Endothelial cell of umbilical vein (primary cell): ENCODE results near the gene CNDP2. TPM values are rescaled to one million over a fixed set of nuclear protein-coding genes. Genes with fewer than 3 reads are reported as not detected.

ENCODE experiments used
- BruUV-seq: library from RNA; stranded (reverse); fragments of 400-500 nt; replicated peaks from 2 replicates; lab custom pipeline; 2021; lab: Mats Ljungman, UMichigan
- CTCF ChIA-PET: fragments of 300-600, 350-600 bp; sonication (Branson Sonifier 250); formaldehyde crosslinking; loops from one replicate; lab custom pipeline; 2021; ENCODE audit warnings: antibody characterized with exemption, inconsistent platforms; lab: Charles Lee
- POLR2A ChIA-PET: fragments of 300-600, 350-600 bp; sonication (Branson Sonifier 250); formaldehyde crosslinking; loops from one replicate; lab custom pipeline; 2021; ENCODE audit warnings: antibody characterized with exemption, inconsistent platforms; lab: Charles Lee
- DNase-seq: peaks from one replicate; pipeline ENCODE4 v3.0.0-alpha.2; 2011; ENCODE audit warnings: low read depth, low spot score
- FAIRE-seq: peaks from 2 replicates; lab custom pipeline; 2011; peaks lifted over from hg19 to GRCh38; lab: Jason Lieb, UNC
- H2AFZ ChIP-seq: 2 replicates; pipeline ENCODE4 v1.6.0; 2012; ENCODE audit warnings: low read depth, low read length, control low read depth, inconsistent platforms
- H3K27ac ChIP-seq: 2 replicates; pipeline ENCODE4 v1.5.1; 2011; ENCODE audit warnings: low read depth, mild to moderate bottlenecking, control low read depth, low read length, moderate library complexity; ENCODE audit not compliant: insufficient read depth
- H3K27me3 ChIP-seq, 2 experiments: 2 replicates each; pipeline versions ENCODE4 v1.6.0 to v1.6.1; 2011; ENCODE audit warnings: low read length in 2 of 2, mixed read lengths in 1 of 2; ENCODE audit not compliant: control insufficient read depth in 2 of 2, insufficient read depth in 2 of 2
- H3K36me3 ChIP-seq, 2 experiments: 2 replicates in 1 of 2; 3 replicates in 1 of 2; pipeline ENCODE4 v1.5.1; 2011; ENCODE audit warnings: low read length in 2 of 2, mild to moderate bottlenecking in 1 of 2, moderate library complexity in 1 of 2; ENCODE audit not compliant: control insufficient read depth in 2 of 2, insufficient read depth in 2 of 2; ENCODE audit errors: extremely low read depth in 1 of 2
- H3K4me1 ChIP-seq: 3 replicates; pipeline ENCODE4 v1.5.1; 2011; ENCODE audit warnings: mild to moderate bottlenecking, low read length; ENCODE audit not compliant: control insufficient read depth, insufficient read depth; ENCODE audit errors: extremely low read depth
- H3K4me2 ChIP-seq: 2 replicates; pipeline ENCODE4 v1.6.1; 2011; ENCODE audit warnings: low read length, control low read depth, mixed read lengths; ENCODE audit not compliant: insufficient read depth
- H3K4me3 ChIP-seq, 3 experiments: fragments of 200-600 bp in 1 of 3; sonication (generic), shearing (Covaris generic) in 1 of 3; replicated peaks in 1 of 3; 2 replicates each; pipeline ENCODE4 v1.5.1; 2011 to 2016; ENCODE audit warnings: control low read depth in 3 of 3, low read length in 3 of 3, mild to moderate bottlenecking in 2 of 3, inconsistent platforms in 1 of 3, low read depth in 1 of 3, moderate library complexity in 1 of 3; ENCODE audit not compliant: insufficient read depth in 1 of 3
- H3K79me2 ChIP-seq: 2 replicates; pipeline ENCODE4 v1.6.0; 2012; ENCODE audit warnings: low read length, inconsistent platforms; ENCODE audit not compliant: control insufficient read depth, insufficient read depth
- H3K9ac ChIP-seq: replicated peaks from 2 replicates; pipeline ENCODE3; 2011; ENCODE audit warnings: low read length, control low read depth; ENCODE audit not compliant: insufficient read depth; ENCODE audit errors: extremely low read depth
- H3K9me1 ChIP-seq: replicated peaks from 3 replicates; pipeline ENCODE4 v1.6.0; 2011; ENCODE audit warnings: mild to moderate bottlenecking, low read length; ENCODE audit not compliant: control insufficient read depth, insufficient read depth; ENCODE audit errors: extremely low read depth
- H3K9me3 ChIP-seq: replicated peaks from 2 replicates; pipeline ENCODE4 v1.5.1; 2012; ENCODE audit warnings: low read length, inconsistent platforms; ENCODE audit not compliant: control insufficient read depth, insufficient read depth
- H4K20me1 ChIP-seq: replicated peaks from 2 replicates; pipeline ENCODE3; 2011; ENCODE audit warnings: mild to moderate bottlenecking, low read length; ENCODE audit not compliant: control insufficient read depth, insufficient read depth; ENCODE audit errors: extremely low read depth
- CTCF ChIP-seq, 2 donors: IDR thresholded peaks; 1 replicate in 1 of 2; 2 replicates in 1 of 2; pipeline ENCODE4 v1.5.1; 2011; ENCODE audit warnings: low read length in 2 of 2, mild to moderate bottlenecking in 2 of 2, moderate library complexity in 2 of 2, control low read depth in 1 of 2, inconsistent platforms in 1 of 2, low read depth in 1 of 2; ENCODE audit not compliant: insufficient read depth in 1 of 2; ENCODE audit errors: extremely low read depth in 1 of 2
- EZH2 ChIP-seq: IDR thresholded peaks from 2 replicates; pipeline ENCODE4 v1.6.1; 2012; ENCODE audit warnings: borderline replicate concordance, low read depth, mild to moderate bottlenecking, moderate library complexity, low read length, inconsistent platforms; ENCODE audit not compliant: severe bottlenecking
- GATA2 ChIP-seq: IDR thresholded peaks from 2 replicates; pipeline ENCODE4 v1.7.0; 2011; ENCODE audit warnings: low read depth, mild to moderate bottlenecking, moderate library complexity, mixed read lengths, low read length; ENCODE audit not compliant: insufficient read length, insufficient read depth
- JUN ChIP-seq: IDR thresholded peaks from 2 replicates; pipeline ENCODE4 v1.6.1; 2011; ENCODE audit warnings: borderline replicate concordance, low read depth; ENCODE audit not compliant: insufficient read length, insufficient read depth
- MAX ChIP-seq: IDR thresholded peaks from 2 replicates; pipeline ENCODE4 v1.6.1; 2011; ENCODE audit not compliant: insufficient read depth, insufficient read length
- MYC ChIP-seq: IDR thresholded peaks from one replicate; pipeline ENCODE4 v1.6.1; 2011; ENCODE audit warnings: mild to moderate bottlenecking, low read depth, low read length
- POLR2A ChIP-seq: IDR thresholded peaks from 2 replicates; pipeline ENCODE4 v1.6.1; 2012; ENCODE audit warnings: low read depth, mild to moderate bottlenecking, control low read depth, low read length
- POLR2AphosphoS5 ChIP-seq: IDR thresholded peaks from 2 replicates; pipeline ENCODE4 v1.6.1; 2012; ENCODE audit warnings: low read depth, mild to moderate bottlenecking, control low read depth, low read length, moderate library complexity; ENCODE audit not compliant: insufficient read depth
- dilution Hi-C: fragments of 300-500 bp; cut with MboI; formaldehyde crosslinking; loops from one replicate; pipeline ENCODE4 v1.15.0; 2019; ENCODE audit warnings: low sequenced_read_pairs; ENCODE audit not compliant: extremely low pct_ligation_motif_present
- intact Hi-C: fragments of 100-400 bp; cut with micrococcal nuclease; formaldehyde crosslinking; loops from one replicate; pipeline ENCODE4 v1.10.0; 2022
- polyA plus RNA-seq, 4 experiments: library from polyadenylated mRNA; depleted of rRNA in 3 of 4; stranded (reverse) in 3 of 4; unstranded in 1 of 4; fragments of >200 nt; gene quantifications; 2 replicates each; pipeline versions ENCODE4 v1.2.1 to v1.2.3, GENCODE V29; 2011 to 2012; ENCODE audit warnings: missing spikeins in 1 of 4
- total RNA-seq: library from RNA; stranded (reverse); gene quantifications from 2 replicates; pipeline ENCODE4 v1.2.3, GENCODE V29; 2021

Gene CNDP2
- total and polyA plus RNA-seq, 2 donors (not counting 3 experiments of a cell fraction or from before 2014, with no cell fraction given): 52.9 to 123 TPM

- dilution Hi-C loops: no loop called here
- Histone ChIP-seq H3K4me3 (no peak overlapping the region), H3K79me2 (no peaks in the 10 kb centered on the region), H3K27me3 (no peaks in the 10 kb centered on the region), H3K36me3 (peaks cover 10 to 38% of the 10 kb centered on the region in 2 experiments), H2AFZ (no peak overlapping the region), H3K9me3 (no peaks in the 10 kb centered on the region), H4K20me1 (no peaks in the 10 kb centered on the region), H3K4me1 (no peaks in the 10 kb centered on the region), H3K4me2 (no peak overlapping the region), H3K27ac (no peak overlapping the region), H3K9ac (no peak overlapping the region), H3K9me1 (no peaks in the 10 kb centered on the region)
- ChIA-PET CTCF (no interaction called here), POLR2A (no interaction called here)
- no TSS peak for BruUV-seq
- intact Hi-C loops: no loop called here
- FAIRE-seq (no peak), DNase-seq (no peak)
- TF ChIP-seq MYC: no peak
- no peak for TF ChIP-seq JUN
- no peak for TF ChIP-seq CTCF (IDR thresholded peaks at IDR 0.05; ENCODE audit: extremely low read depth in 1 of 2, insufficient read depth in 1 of 2, low read depth in 1 of 2, low read length in 2 of 2)
- TF ChIP-seq POLR2A: no peak
- TF ChIP-seq MAX: no peak
- TF ChIP-seq GATA2: no peak
- TF ChIP-seq EZH2: no peak
- no peak for TF ChIP-seq POLR2AphosphoS5
These were observed 11.8 kb downstream of the CNDP2 start for GRCh38 chr18:74507927-74508326.
